ENCODE data around the gene SLC26A1.

- TF ChIP-seq EP300 (IDR thresholded peaks at IDR 0.05; ENCODE audit: low read depth) (no peak), CTCF (IDR thresholded peaks at IDR 0.05) (no peak)
Observed at GRCh38 chr4:965766-966134, 27.5 kb downstream of the SLC26A1 start.

All from transverse colon (tissue), 3 donors.